GM12865 (cell line): ENCODE results near the gene PTPRM.

Experiments used
- DNase-seq: peaks from one replicate; pipeline ENCODE4 v3.0.0; 2010; ENCODE audit warnings: low read depth
- H3K4me3 ChIP-seq: 2 replicates; pipeline ENCODE4 v1.5.1; 2011; ENCODE audit warnings: mild to moderate bottlenecking, low read depth, low read length, control low read depth
- TF ChIP-seq, protein P1 (sequence below): IDR thresholded peaks from 2 replicates; pipeline ENCODE4 v1.5.1; 2011; ENCODE audit warnings: low read length, control low read depth, low read depth, inconsistent platforms; ENCODE audit not compliant: insufficient read depth; ENCODE audit errors: missing control alignments

PTPRM gene

DNA sequence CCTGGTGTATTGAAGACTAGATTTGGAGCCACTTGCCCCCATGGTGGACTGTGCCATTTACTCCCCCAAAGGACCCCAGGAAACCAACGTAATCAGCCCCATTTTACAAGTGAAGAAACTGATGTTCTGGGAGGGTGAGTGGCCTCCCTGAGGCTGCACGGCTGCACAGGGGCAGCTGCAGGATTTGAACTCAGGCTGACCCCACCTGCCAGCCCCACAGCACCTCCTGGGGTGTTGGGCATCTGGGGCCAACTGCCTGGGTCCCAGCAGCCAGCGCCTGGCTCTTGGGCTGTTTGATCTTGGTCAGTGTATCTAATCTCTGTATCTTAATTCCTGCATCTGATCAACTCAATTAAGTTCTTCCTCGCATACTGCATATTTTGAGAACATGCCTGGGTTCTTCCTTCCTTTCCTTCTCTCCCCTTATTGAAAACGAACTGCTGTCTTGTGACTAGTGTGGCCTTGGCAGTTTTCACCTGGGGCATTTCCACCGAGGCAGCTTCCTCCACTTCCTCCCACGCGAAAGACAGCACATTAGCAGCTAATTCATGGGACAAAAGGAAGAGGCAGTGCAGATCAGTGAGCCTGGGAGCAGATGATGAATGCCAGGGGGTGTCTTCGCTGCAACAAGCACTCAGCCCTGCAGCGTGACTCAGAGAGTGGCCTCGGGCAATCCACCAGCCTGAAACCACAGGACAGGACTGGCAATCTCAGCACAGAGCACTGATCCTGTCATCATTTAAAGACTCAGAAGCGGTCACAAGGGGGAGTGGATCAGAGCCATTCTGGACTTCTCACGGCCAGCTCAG, 858.0 kb downstream of the PTPRM start:
- TF ChIP-seq, protein P1, sequence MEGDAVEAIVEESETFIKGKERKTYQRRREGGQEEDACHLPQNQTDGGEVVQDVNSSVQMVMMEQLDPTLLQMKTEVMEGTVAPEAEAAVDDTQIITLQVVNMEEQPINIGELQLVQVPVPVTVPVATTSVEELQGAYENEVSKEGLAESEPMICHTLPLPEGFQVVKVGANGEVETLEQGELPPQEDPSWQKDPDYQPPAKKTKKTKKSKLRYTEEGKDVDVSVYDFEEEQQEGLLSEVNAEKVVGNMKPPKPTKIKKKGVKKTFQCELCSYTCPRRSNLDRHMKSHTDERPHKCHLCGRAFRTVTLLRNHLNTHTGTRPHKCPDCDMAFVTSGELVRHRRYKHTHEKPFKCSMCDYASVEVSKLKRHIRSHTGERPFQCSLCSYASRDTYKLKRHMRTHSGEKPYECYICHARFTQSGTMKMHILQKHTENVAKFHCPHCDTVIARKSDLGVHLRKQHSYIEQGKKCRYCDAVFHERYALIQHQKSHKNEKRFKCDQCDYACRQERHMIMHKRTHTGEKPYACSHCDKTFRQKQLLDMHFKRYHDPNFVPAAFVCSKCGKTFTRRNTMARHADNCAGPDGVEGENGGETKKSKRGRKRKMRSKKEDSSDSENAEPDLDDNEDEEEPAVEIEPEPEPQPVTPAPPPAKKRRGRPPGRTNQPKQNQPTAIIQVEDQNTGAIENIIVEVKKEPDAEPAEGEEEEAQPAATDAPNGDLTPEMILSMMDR = no peak
- no peak overlapping the region for H3K4me3 ChIP-seq
- DNase-seq = no peak

DNA sequence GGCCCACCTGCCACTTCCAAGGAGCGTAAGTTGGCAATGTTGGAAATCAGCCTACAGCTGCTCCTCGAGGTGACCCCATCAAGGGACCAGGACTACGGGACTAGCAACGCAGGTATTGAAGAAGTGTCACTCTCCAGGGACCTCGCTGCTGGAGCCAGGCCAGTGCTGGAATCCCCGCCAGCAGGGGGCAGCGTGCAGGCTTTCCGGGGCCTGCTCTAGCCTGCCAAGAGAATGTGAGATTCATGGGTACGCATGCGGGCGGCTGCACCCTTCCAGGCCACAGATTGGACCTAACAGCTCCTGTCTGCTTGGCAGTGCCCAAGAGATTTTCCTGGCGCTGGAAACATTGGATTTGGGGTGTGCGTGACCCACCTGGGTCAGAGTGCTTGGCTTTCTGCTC, 859.3 kb downstream of the PTPRM start:
- no peak overlapping the region for H3K4me3 ChIP-seq
- TF ChIP-seq, protein P1 = peak; percentile 43
- peak; percentile 24 for DNase-seq

DNA sequence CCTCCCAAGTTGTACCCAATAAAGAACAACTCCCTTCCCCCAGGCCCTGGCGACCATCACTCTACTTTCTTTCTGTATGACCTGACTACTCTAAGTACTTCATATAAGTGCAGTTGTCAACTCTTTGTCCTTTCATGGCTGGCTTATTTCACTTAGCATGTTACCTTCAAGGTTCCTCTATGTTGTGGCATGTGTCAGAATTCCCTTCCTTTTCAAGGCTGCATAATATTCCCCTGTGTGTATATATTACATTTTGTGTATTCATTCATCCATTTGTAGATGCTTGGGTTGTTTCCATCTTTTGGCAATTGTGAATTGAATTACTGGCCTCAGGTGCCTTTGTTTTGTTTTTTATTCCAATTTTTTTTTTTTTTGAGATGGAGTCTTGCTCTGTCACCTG, 860.2 kb downstream of the PTPRM start:
- DNase-seq = no peak
- H3K4me3 ChIP-seq = no peak overlapping the region
- TF ChIP-seq, protein P1 = no peak

DNA sequence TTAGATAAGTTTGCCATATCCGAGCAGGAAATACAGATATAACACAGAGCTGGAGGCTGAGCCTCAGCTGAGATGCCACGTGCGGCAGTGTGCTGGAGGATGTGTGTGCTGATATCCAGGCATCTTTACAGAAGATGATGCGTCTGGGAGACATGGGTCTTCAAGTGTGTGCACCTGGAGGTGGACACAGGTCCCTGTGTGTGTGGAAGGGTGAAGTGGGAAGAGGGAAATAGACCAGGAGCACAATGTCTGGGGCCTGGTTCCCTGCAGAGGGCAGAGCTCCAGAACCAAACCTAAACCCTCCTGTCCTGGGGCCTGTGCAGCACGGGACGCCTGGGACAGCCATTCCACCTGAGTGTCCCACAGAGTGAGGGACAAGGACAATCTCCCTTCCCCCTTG, 861.8 kb downstream of the PTPRM start:
- no peak overlapping the region for H3K4me3 ChIP-seq
- DNase-seq = no peak

DNA sequence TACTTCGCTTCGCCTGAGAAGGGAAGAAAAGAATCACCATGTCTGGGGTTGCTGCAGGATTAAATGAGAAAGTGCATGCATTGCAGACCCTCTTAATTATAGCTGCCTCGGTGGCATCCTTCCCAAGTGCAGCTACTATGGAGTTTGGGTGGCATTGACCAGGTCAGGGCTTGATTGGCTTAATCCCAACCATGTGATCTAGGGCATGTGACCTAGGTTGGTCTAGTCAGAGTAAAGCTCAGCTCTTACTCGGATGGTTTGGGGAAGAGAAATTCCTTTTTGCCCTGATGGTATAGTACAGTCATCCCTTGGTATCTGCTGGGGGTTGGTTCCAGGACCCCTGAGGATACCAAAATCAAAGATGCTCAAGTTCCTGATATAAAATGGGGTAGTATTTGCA, 863.9 kb downstream of the PTPRM start:
- DNase-seq = no peak
- H3K4me3 ChIP-seq = no peak overlapping the region
- TF ChIP-seq, protein P1 = no peak

More for the DNA sequence above, 861.8 kb downstream of the PTPRM start:
- TF ChIP-seq, protein P1 = no peak

DNA sequence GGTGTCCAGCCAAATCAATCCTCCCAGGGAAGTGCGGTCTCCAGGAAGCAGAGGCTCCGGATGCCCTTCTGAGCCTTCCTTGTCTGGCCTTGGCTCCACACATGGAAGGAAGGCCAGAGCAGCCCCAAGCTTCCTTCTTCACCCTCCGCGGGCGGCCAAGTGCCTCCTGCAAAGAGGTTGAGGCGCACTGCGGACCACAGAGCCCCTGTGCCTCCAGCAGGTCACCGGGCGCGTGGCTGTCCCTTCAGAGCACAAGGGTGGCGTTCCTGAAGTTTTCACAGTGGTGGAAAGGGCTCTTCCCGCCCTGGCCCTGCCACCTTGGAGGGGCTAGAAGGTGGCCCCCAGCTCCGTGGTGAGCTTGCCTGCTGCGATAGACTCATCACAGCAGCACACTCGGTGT, 866.2 kb downstream of the PTPRM start:
- no peak for DNase-seq

More for the DNA sequence above, 866.2 kb downstream of the PTPRM start:
- no peak overlapping the region for H3K4me3 ChIP-seq
- TF ChIP-seq, protein P1 = no peak
